ENCODE data around the gene KNDC1. TPM values are rescaled to one million over a fixed set of nuclear protein-coding genes. Genes with fewer than 3 reads are reported as not detected.

Gene KNDC1
- total RNA-seq, 2 donors from 2014 or later, result 1.5 to 10.8 TPM

DNA sequence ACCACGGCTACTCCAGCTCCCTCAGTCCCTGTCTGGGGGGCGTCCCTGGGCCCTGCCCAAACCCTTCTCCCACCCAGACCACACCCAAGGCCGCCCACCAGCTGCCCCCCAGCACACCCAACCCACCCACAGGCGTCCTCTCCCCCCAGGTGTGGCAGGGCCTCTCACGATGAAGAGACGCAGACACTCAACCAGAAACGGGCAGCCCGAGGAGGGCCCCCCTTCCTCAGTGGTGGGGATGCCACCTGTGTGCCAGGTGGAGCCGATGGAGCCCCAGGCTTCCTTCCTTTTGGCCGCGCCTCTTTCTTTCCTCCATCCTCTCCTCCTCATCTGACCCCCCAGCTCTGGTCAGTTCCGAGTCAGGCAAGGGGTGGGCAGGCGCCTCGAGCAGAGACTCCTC, 43.6 kb upstream of the KNDC1 start:
- Histone ChIP-seq H3K27me3 (replicated peaks; ENCODE audit: insufficient read depth) (no peaks in the 10 kb centered on the region), H3K9me3 (no peaks in the 10 kb centered on the region), H3K4me1 (replicated peaks) (no peaks in the 10 kb centered on the region), H3K27ac (no peak overlapping the region), H3K36me3 (no peaks in the 10 kb centered on the region), H3K4me3 (no peak overlapping the region)
- 65% methylated on average over 14 of the region's 14 CpGs for WGBS
- DNase-seq (ENCODE audit: low spot score), result no peak
- intact Hi-C loops (cut with DNase I), result no loop called here
- TF ChIP-seq POLR2A (IDR thresholded peaks at IDR 0.05), result no peak
- TF ChIP-seq, protein P1, sequence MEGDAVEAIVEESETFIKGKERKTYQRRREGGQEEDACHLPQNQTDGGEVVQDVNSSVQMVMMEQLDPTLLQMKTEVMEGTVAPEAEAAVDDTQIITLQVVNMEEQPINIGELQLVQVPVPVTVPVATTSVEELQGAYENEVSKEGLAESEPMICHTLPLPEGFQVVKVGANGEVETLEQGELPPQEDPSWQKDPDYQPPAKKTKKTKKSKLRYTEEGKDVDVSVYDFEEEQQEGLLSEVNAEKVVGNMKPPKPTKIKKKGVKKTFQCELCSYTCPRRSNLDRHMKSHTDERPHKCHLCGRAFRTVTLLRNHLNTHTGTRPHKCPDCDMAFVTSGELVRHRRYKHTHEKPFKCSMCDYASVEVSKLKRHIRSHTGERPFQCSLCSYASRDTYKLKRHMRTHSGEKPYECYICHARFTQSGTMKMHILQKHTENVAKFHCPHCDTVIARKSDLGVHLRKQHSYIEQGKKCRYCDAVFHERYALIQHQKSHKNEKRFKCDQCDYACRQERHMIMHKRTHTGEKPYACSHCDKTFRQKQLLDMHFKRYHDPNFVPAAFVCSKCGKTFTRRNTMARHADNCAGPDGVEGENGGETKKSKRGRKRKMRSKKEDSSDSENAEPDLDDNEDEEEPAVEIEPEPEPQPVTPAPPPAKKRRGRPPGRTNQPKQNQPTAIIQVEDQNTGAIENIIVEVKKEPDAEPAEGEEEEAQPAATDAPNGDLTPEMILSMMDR (IDR thresholded peaks at IDR 0.05), result no peak
- no peak for TF ChIP-seq POLR2AphosphoS5 (IDR thresholded peaks at IDR 0.05)

GRCh38 chr10:133117036-133117687, 42.9 kb upstream of the KNDC1 start:
- intact Hi-C loops (cut with DNase I), result no loop called here
- Histone ChIP-seq H3K27me3 (replicated peaks; ENCODE audit: insufficient read depth) (no peaks in the 10 kb centered on the region), H3K9me3 (no peaks in the 10 kb centered on the region), H3K36me3 (no peaks in the 10 kb centered on the region), H3K27ac (no peak overlapping the region), H3K4me3 (no peak overlapping the region), H3K4me1 (replicated peaks) (no peaks in the 10 kb centered on the region)
- 93% methylated on average over 21 of the region's 21 CpGs for WGBS
- TF ChIP-seq POLR2AphosphoS5 (IDR thresholded peaks at IDR 0.05) (no peak), POLR2A (IDR thresholded peaks at IDR 0.05) (no peak)
- TF ChIP-seq, protein P1 (IDR thresholded peaks at IDR 0.05), result no peak
- no peak for DNase-seq (ENCODE audit: low spot score)

GRCh38 chr10:133117688-133118071, 42.3 kb upstream of the KNDC1 start:
- Histone ChIP-seq H3K36me3 (no peaks in the 10 kb centered on the region), H3K9me3 (no peaks in the 10 kb centered on the region), H3K4me1 (replicated peaks) (no peaks in the 10 kb centered on the region), H3K27ac (no peak overlapping the region), H3K4me3 (no peak overlapping the region), H3K27me3 (replicated peaks; ENCODE audit: insufficient read depth) (no peaks in the 10 kb centered on the region)
- TF ChIP-seq, protein P1 (IDR thresholded peaks at IDR 0.05), result no peak
- TF ChIP-seq POLR2AphosphoS5 (IDR thresholded peaks at IDR 0.05), result no peak
- intact Hi-C loops (cut with DNase I), result no loop called here
- no peak for DNase-seq (ENCODE audit: low spot score)
- 54% methylated on average over 8 of the region's 8 CpGs for WGBS

GRCh38 chr10:133121479-133121878, 38.5 kb upstream of the KNDC1 start:
- WGBS, result 95% methylated on average over 8 of the region's 8 CpGs
- Histone ChIP-seq H3K36me3 (no peaks in the 10 kb centered on the region), H3K27ac (no peak overlapping the region), H3K27me3 (replicated peaks; ENCODE audit: insufficient read depth) (no peaks in the 10 kb centered on the region), H3K4me3 (no peak overlapping the region), H3K9me3 (no peaks in the 10 kb centered on the region), H3K4me1 (replicated peaks) (no peaks in the 10 kb centered on the region)
- TF ChIP-seq, protein P1 (IDR thresholded peaks at IDR 0.05), result no peak
- no peak for TF ChIP-seq POLR2A (IDR thresholded peaks at IDR 0.05)
- no peak for TF ChIP-seq POLR2AphosphoS5 (IDR thresholded peaks at IDR 0.05)
- intact Hi-C loops (cut with DNase I), result loop anchor here (10.0 kb wide), 1 partner anchor 287 kb away; no protein-coding TSS in a partner anchor
- DNase-seq (ENCODE audit: low spot score), result no peak
